Astrocyte (in vitro differentiated cells and primary cell): ENCODE data around the gene SIVA1. TPM values are rescaled to one million over a fixed set of nuclear protein-coding genes. Genes with fewer than 3 reads are reported as not detected.

Experiments
- DNase-seq: peaks from one replicate; pipeline ENCODE4 v3.0.0-alpha.2; 2010; ENCODE audit warnings: low read depth
- FAIRE-seq: peaks from 2 replicates; lab custom pipeline; 2011; peaks lifted over from hg19 to GRCh38; lab: Jason Lieb, UNC
- H2AFZ ChIP-seq: 2 replicates; pipeline ENCODE4 v1.6.0; 2012; ENCODE audit warnings: low read depth, low read length, inconsistent platforms
- H3K27ac ChIP-seq: 2 replicates; pipeline ENCODE4 v1.5.1; 2011; ENCODE audit warnings: low read depth, low read length, inconsistent platforms
- H3K27me3 ChIP-seq: 2 replicates; pipeline ENCODE4 v1.6.0; 2011; ENCODE audit warnings: low read length, inconsistent platforms; ENCODE audit not compliant: insufficient read depth
- H3K36me3 ChIP-seq: 2 replicates; pipeline ENCODE4 v1.5.1; 2011; ENCODE audit warnings: low read length, inconsistent platforms; ENCODE audit not compliant: insufficient read depth
- H3K4me1 ChIP-seq: 2 replicates; pipeline ENCODE4 v1.5.1; 2011; ENCODE audit warnings: low read length, inconsistent platforms; ENCODE audit not compliant: insufficient read depth
- H3K4me2 ChIP-seq: 2 replicates; pipeline ENCODE4 v1.6.0; 2012; ENCODE audit warnings: low read length, inconsistent platforms
- H3K4me3 ChIP-seq: 2 replicates; pipeline ENCODE4 v1.5.1; 2011; ENCODE audit warnings: low read depth, mild to moderate bottlenecking, low read length, inconsistent platforms; ENCODE audit not compliant: insufficient read depth
- H3K79me2 ChIP-seq: 2 replicates; pipeline ENCODE4 v1.6.0; 2012; ENCODE audit warnings: mild to moderate bottlenecking, low read length, inconsistent platforms; ENCODE audit not compliant: insufficient read depth
- H3K9ac ChIP-seq: 2 replicates; pipeline ENCODE4 v1.6.0; 2012; ENCODE audit warnings: mild to moderate bottlenecking, low read length, inconsistent platforms
- H3K9me3 ChIP-seq: 2 replicates; pipeline ENCODE4 v1.5.1; 2012; ENCODE audit warnings: low read depth, mild to moderate bottlenecking, low read length, inconsistent platforms; ENCODE audit not compliant: insufficient read depth
- H4K20me1 ChIP-seq: 2 replicates; pipeline ENCODE4 v1.6.0; 2012; ENCODE audit warnings: low read length, inconsistent platforms; ENCODE audit not compliant: insufficient read depth
- H3K27ac Mint-ChIP-seq: one replicate; pipeline ENCODE4 v1.8.0; 2021; ENCODE audit warnings: mild to moderate bottlenecking, mixed read lengths; ENCODE audit not compliant: unreplicated experiment
- H3K27me3 Mint-ChIP-seq: one replicate; pipeline ENCODE4 v1.8.0; 2021; ENCODE audit warnings: low read depth, mixed read lengths; ENCODE audit not compliant: unreplicated experiment
- H3K36me3 Mint-ChIP-seq: one replicate; pipeline ENCODE4 v1.8.0; 2021; ENCODE audit warnings: low read depth, mixed read lengths; ENCODE audit not compliant: unreplicated experiment
- H3K4me1 Mint-ChIP-seq: one replicate; pipeline ENCODE4 v1.8.0; 2021; ENCODE audit warnings: low read depth, mixed read lengths; ENCODE audit not compliant: unreplicated experiment
- H3K4me3 Mint-ChIP-seq: one replicate; pipeline ENCODE4 v1.8.0; 2021; ENCODE audit warnings: mild to moderate bottlenecking, moderate library complexity, mixed read lengths; ENCODE audit not compliant: unreplicated experiment
- H3K9me3 Mint-ChIP-seq: one replicate; pipeline ENCODE4 v1.8.0; 2021; ENCODE audit warnings: mild to moderate bottlenecking, mixed read lengths; ENCODE audit not compliant: unreplicated experiment
- EZH2 ChIP-seq: IDR thresholded peaks from 2 replicates; pipeline ENCODE4 v1.6.1; 2012; ENCODE audit warnings: mild to moderate bottlenecking, low read length, inconsistent platforms; ENCODE audit not compliant: insufficient read depth
- total RNA-seq: library from RNA; stranded (reverse); gene quantifications from 2 replicates; pipeline ENCODE4 v1.2.1, GENCODE V29; 2021
- TF ChIP-seq, protein P1 (sequence below): IDR thresholded peaks from 2 replicates; pipeline ENCODE4 v1.5.1; 2011; ENCODE audit warnings: low read depth, mild to moderate bottlenecking, inconsistent platforms, low read length, moderate library complexity; ENCODE audit not compliant: insufficient read depth

SIVA1 gene
- total RNA-seq, 1 donor from 2014 or later = 51.0 TPM

- Histone ChIP-seq H4K20me1 (peaks cover 68% of the 10 kb centered on the region), H3K9ac (no peak overlapping the region), H3K79me2 (peaks cover 16% of the 10 kb centered on the region), H3K4me1 (no peaks in the 10 kb centered on the region), H2AFZ (no peak overlapping the region), H3K4me3 (no peak overlapping the region), H3K9me3 (no peaks in the 10 kb centered on the region), H3K27ac (no peak overlapping the region), H3K36me3 (no peaks in the 10 kb centered on the region), H3K4me2 (no peak overlapping the region), H3K27me3 (no peaks in the 10 kb centered on the region)
- no peak for FAIRE-seq
- Mint-ChIP-seq H3K27ac (no peak overlapping the region), H3K27me3 (no peaks in the 10 kb centered on the region), H3K4me3 (no peak overlapping the region), H3K4me1 (no peaks in the 10 kb centered on the region), H3K9me3 (no peaks in the 10 kb centered on the region), H3K36me3 (peaks cover 4% of the 10 kb centered on the region)
- TF ChIP-seq EZH2 = no peak
- TF ChIP-seq, protein P1, sequence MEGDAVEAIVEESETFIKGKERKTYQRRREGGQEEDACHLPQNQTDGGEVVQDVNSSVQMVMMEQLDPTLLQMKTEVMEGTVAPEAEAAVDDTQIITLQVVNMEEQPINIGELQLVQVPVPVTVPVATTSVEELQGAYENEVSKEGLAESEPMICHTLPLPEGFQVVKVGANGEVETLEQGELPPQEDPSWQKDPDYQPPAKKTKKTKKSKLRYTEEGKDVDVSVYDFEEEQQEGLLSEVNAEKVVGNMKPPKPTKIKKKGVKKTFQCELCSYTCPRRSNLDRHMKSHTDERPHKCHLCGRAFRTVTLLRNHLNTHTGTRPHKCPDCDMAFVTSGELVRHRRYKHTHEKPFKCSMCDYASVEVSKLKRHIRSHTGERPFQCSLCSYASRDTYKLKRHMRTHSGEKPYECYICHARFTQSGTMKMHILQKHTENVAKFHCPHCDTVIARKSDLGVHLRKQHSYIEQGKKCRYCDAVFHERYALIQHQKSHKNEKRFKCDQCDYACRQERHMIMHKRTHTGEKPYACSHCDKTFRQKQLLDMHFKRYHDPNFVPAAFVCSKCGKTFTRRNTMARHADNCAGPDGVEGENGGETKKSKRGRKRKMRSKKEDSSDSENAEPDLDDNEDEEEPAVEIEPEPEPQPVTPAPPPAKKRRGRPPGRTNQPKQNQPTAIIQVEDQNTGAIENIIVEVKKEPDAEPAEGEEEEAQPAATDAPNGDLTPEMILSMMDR = no peak
- no peak for DNase-seq
Measured at GRCh38 chr14:104778694-104779331, 25.9 kb downstream of the SIVA1 start.

DNA sequence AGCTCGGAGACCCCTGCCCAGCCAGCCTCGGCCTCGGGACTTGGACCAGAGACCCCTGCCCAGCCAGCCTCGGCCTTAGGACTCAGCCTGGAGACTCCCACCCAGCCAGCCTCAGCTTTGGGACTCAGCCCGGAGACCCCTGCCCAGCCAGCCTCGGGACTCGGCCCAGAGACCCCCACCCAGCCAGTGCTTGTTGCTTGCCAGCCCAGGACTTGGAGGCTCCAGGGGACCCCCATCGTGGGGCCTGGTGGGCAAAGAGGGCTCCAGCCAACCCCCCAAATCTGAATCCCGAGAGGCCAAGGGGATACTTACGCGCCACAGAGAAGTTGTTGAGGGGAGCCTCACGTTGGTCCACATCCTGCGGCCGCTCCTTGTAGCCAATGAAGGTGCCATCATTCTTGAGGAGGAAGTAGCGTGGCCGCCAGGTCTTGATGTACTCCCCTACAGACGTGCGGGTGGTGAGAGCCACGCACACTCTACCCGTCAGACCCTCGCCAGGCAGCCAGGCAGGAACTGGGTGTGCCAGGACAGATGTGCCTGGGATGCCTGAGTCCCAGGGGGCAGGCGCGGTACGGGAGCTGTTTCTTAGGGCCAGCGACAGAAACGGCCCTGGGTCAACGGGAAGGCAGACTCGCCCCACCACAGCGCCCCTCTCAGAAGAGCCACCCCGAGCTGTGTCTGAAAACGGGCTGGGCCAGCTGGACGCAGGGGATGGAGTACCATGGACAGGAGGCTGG lies 27.0 kb downstream of the SIVA1 start:
- no peak overlapping the region for H2AFZ ChIP-seq
- H3K36me3 Mint-ChIP-seq = peaks cover 4% of the 10 kb centered on the region
- no peaks in the 10 kb centered on the region for H3K27me3 Mint-ChIP-seq
- H3K9me3 Mint-ChIP-seq = no peaks in the 10 kb centered on the region
- TF ChIP-seq EZH2 = no peak
- TF ChIP-seq, protein P1 = no peak
- H3K4me2 ChIP-seq = no peak overlapping the region
- H4K20me1 ChIP-seq = peaks cover 79% of the 10 kb centered on the region
- no peak overlapping the region for H3K27ac ChIP-seq
- no peaks in the 10 kb centered on the region for H3K4me1 ChIP-seq
- no peaks in the 10 kb centered on the region for H3K4me1 Mint-ChIP-seq
- H3K4me3 ChIP-seq = no peak overlapping the region
- no peaks in the 10 kb centered on the region for H3K36me3 ChIP-seq
- H3K9me3 ChIP-seq = no peaks in the 10 kb centered on the region
- no peak overlapping the region for H3K9ac ChIP-seq
- H3K79me2 ChIP-seq = peaks cover 28% of the 10 kb centered on the region
- FAIRE-seq (no peak), DNase-seq (no peak)
- no peak overlapping the region for H3K27ac Mint-ChIP-seq
- no peak overlapping the region for H3K4me3 Mint-ChIP-seq
- no peaks in the 10 kb centered on the region for H3K27me3 ChIP-seq
